NCI-H524 treated with DMSO at 0.1 percent for 48 hours (cell line): Measurements from ENCODE around the gene ANKFY1.
"Not testable (repeated sequence)": the region's sequence is repeated elsewhere in the genome, so short reads cannot be mapped to it uniquely, and the experiment has no call there.

Experiments used
- DNase-seq: peaks from one replicate; lab custom pipeline; 2025; lab: John Stamatoyannopoulos, UW

The ANKFY1 gene

DNA sequence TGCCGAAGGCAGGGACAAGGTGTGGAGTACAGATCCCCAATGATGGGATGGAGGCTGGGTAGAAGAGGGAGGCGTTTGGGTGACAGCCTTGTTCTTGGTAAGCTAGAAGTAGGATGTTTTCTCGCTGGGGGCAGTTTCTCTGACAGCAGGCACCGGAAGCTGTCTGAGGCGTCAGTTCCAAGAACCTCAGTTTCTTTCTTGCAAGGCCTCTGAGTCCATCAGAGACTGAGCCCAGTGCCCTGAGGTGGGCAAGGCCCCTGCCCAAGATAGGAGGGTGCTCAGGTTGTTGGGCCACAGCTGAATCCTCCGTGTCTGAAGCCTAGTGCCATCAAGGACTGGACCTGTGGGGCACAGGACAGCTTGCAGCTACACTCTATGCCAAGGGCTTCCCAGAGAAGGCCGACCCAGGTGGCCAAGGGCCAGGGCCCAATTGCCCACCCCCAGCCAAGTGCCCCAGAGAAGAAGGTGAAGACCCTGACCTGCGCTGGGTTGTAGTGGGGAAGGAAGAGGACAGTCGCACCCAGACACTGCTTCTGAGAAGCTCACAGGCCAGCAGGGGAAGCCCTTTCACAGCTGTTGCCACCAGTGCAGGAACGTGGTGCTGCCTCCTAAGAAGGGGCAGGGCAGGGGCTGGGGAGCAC is 107.7 kb downstream of the ANKFY1 start:
- DNase-seq, result no peak

DNA sequence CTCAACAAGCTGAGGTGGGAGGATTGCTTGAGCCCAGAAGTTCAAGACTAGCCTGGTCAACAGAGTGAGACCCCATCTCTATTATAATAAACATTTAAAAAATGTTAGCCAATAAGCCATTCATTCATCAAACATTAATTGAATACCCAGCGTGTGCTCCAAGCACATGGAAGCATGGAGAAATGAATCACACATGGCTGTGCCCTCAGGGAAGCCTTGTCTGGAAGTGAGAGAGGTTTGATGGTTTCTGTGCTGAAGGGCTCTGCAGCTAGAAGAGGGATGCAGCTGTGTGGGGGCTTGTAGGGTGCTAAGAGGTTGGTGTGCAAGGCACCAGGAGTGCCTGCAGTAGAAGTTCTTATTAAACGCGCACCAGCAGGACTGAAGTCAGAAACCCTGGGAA is 109.6 kb downstream of the ANKFY1 start:
- DNase-seq, result no peak

DNA sequence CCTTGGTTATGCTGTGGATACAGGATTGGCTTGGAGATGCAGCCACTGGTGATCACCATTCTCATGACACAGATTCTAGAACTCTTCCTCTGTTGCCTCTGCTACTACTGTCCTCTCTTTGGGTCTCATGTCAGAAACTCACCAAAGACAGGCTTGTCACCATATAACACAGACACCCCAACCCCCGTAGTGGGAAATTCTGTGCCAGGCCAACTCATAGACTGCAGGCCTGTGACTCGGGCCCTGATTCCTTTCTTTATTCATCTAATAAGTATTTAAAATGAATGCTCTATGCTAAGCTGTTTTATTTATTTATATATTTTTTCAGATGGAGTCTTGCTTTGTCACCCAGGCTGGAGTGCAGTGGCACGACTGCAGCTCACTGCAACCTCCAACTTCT is 111.3 kb downstream of the ANKFY1 start:
- no peak for DNase-seq

DNA sequence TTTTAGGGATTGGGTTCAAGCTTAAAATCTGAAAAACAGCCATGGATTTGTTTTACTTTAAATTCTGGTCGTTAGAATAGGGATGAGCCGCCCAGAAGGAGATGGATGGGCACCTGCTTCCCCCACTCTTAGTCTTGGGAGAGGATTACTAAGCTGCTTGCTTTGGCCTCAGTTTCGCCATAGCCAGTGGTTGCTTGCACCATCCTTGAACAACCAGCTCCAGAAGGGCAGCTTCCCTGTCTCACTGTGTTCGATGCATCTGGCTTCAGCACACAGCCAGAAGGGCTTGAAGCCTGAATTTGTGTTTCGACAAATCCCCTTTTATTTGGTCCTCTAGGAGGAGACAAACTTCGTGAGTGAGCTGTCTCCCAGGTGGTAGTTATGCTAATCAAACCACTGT is 113.7 kb downstream of the ANKFY1 start:
- no peak for DNase-seq

DNA sequence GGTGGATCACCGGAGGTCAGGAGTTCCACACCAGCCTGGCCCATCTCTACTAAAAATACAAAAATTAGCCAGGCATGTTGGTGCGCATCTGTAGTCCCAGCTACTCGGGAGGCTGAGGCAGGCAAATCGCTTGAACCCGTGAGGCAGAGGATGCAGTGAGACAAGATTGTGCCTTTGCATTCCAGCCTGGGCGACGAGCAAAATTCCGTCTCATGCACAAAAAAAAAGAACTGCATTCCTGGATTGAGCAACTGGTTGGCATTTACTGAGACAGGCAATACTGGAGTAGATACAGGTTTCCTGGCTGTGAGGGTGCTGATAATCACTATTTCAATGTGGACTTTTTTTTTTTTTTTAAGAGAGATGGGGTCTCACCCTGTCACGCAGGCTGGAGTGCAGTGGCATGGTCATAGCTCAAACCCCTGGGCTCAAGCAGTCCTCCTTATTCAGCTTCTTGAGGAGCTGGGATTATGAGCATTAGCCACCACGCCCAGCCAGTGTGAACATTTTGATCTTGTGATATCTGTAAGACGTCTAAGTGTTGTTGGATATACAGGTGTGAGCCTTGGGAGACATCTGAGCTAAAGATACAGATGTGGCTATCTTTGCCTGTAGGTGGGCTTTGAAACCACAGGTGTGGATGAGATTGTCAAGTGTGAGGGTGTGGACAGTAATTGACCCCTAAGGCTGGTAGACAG is 115.0 kb downstream of the ANKFY1 start:
- no peak for DNase-seq

DNA sequence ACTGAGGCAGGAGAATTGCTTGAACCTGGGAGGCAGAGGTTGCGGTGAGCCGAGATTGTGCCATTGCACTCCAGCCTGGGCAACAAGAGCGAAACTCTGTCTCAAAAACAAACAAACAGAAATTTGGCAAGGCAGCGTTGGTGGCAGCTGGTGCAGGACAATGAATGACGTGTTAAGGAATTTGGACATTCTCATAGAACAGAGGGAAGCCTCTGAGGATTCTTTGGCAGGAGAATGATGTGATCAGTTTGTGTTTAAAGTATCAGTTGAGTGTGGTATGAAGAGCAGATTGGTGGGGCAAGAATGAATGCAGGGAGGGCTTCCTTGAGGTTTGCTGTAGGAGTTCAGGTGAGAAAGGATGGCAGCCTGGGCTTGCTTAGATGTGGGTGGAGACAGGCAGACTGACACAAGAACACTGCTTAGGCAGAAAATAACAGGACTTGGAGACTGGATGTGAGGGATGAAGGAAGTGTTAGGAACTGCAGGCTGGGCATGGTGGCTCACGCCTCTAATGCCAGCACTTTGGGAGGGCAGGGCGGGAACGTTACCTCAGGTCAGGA is 115.9 kb downstream of the ANKFY1 start:
- DNase-seq, result no peak

DNA sequence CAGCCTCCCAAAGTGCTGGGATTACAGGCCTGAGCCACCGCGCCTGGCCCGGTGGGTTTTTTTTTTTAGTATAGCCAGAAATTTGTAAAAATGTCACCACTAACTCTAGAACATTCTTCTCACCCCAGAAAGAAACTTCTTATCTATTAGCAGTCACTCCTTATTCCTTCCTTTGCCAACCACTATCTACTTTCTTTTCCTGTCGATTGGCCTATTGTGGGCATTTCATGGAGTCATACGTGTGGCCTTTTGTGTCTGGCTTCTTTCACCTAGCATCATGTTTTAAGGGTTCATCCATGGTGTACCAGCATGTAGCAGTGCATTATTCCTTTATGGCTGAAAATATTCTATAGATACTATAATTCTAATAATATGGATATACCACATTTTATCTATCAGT is 117.1 kb downstream of the ANKFY1 start:
- DNase-seq, result no peak

DNA sequence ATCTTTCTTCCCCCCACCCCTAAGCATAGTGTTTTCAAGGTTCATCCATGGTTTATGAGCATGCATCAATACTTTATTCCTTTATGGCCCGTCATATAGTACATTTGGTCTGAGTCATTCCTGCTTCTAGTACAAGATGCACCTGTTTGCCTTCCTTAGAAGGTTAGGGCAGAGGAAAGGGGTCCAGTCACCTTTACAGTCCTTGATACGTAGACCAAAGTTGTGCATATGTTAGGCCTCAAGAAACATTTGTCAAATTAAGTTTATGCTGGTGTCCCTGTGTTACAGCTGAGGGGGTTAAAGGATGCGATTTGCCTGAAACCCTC is 119.4 kb downstream of the ANKFY1 start:
- no peak for DNase-seq

DNA sequence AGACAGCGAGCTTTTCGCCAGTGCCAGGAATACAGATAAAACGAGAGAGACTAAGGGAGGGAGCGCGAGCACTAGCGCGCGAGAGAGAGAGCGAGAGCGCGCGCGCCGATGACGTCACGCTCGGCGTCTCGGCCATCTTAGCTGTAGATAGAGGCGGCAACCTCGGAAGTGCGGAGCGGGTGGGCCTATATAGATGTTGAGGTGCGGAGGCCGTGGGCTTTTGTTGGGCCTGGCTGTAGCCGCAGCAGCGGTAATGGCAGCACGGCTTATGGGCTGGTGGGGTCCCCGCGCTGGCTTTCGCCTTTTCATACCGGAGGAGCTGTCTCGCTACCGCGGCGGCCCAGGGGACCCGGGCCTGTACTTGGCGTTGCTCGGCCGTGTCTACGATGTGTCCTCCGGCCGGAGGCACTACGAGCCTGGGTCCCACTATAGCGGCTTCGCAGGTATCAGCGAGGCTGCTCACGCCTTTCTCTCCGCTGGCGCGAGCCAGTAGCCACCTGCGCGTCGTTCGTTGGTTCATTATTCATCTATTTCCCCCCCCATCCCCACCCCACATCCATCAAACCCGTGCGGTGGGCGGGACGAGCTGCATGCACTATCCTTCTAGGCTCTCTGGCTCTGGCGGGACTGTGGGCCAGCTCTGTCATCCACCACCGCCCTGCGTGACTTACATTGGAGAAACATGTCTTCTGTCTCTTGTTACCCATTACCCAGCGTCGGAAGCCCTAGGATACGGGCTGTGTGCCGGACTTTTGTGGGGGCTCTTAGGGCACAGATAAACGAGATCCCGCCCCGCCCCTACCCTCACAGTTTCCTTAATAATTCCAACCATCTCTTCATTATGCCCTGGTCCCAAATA is 120.0 kb downstream of the ANKFY1 start:
- DNase-seq, result peak; percentile 68

DNA sequence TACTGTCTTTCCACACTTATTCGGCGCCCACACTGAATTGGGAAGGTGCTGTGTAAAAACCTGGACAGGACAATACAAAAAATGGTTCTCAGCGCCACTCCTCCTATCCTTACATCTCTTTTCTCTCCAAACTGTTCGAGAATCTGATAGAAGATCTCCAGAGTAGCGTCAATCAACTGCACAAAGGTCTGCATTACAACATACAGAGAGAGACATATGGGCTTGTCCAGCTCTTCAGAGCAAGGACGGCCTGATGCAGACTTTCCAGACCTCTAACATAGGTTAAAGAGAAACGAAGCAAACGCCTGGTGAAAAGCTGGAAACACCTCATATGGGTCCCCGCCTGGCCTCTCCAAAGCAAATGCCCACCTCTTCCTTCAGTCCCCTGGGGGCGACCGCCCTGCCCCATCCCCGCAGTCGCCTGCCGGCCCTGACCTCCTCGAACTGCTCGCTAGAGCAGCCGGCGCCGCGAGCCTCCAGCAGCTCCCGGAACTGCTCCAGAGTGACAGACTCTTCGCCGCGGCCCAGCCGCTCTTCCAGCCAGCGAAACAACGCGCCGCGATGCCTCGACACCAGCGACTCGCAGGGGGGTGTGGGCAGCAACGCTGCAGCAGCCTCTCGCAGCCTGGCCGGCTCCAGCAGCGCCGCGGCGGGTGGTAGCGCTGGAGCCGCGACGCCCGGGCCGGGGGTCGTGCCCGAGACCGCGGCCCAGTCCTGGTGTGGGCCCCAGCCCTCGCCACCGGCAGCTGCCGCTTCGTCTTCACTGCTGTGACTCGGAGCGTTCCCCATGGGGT is 121.5 kb downstream of the ANKFY1 start:
- no peak for DNase-seq

DNA sequence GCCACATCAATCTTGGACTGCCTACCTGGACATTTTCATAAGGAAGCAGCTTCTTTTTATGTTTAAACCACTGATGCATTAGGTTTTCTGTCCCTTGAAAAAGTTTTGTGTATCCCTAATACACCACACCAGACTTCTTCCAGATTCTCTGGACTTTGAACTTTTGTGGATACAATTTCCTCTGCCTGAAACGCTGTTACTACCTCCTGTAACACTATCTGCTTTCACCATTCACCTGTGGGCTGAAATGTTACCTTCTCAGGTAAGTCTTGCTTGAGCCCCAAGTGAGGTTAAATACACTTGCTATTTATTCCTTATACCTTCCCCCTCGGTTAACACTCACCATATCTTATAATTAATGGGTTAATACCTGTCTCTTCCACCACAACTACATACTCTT is 123.7 kb downstream of the ANKFY1 start:
- no peak for DNase-seq

DNA sequence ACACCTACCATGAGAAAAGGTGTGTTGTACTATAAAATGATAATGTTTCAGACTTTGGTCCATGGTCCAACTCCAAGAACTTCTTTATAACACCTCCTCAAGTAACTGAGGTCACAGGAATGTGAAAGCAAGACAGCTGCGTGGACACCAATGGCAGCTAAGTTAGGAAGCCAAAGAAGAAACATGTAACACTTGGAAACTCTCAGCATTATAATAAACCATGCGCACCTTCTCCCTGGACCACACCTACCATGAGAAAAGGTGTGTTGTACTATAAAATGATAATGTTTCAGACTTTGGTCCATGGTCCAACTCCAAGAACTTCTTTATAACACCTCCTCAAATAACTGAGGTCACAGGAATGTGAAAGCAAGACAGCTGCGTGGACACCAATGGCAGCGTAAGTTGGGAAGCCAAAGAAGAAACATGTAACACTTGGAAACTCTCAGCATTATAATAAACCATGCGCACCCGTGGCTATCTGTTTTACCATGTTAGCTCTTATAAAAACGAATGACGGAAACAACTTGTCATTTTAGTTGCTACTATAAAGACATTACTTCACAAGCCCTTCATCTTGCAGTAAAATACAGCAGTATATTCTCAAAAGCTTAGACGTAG is 124.8 kb downstream of the ANKFY1 start:
- not testable (repeated sequence) for DNase-seq

DNA sequence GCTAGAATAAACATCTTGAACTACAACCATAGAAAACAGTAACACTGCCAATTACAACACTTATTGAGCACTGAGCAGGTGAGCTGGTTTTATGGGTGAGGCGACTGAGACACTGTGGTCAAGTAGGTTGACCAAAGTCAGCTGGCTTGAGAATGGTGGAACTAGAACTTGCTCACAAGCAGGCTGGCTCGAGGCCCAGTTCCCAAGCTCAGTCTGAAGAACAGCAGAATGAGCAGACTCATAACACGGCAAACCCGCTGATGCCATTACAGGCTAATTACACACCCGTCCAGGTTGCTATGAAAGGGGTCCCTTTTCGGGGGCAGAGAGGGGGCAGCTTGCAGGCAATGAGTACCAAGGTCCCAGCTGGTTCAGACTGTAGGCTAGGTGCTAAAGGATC is 127.4 kb downstream of the ANKFY1 start:
- DNase-seq, result no peak

DNA sequence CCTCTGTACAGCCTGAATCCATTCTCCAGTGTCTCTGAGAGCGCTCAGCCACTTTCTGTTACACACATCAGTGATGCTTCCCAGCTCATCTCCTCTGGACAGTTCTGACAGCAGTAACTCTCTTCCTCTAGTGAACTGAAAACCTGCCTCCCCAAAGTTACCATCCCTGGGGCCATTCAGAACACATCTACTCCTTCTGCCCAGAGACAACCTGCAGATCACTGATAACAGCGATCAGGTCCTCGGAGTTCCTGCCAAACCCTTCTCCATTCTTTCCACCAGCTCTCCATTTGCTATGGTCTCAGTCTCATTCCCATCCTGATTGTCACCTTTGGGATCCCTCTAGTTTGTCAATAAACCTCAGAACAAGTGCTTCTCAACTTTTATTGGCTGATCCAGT is 128.3 kb downstream of the ANKFY1 start:
- no peak for DNase-seq

DNA sequence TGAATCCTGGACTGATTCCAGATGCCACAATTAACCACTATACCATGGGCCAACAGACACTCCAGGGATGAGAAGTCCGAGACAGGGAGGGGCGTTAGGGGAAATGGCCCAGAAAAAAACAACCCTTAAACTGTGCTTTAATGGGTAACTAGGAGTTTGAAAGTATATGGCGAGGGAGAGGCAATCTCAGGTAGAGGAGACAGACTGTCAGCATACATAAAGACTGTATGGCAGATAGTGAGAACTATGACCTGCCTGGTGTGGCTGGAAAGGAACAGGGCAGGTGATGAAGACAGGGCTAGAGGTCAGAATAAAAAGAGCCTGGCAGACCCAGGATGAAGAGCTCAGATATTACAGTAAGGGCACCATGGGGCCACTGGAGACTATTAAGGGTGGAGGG is 129.1 kb downstream of the ANKFY1 start:
- DNase-seq, result no peak

DNA sequence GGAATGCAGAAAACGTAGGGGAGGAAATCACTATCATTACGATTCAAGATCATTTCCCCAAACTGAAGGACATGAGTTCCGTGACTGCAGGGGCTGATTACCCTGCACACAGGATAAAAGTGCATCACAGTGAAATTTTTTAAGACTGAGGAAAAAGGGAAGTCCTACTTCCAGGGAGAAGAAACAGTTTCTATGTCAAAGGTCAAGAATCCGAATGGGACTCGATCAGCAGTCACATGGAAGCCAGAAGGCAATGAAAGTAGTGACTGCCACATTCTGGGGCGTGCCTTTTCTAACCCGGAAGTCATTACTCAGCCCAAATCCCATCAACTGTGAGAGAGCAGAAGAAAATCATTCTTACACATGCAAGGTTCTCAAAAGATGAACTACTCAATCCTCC is 133.1 kb downstream of the ANKFY1 start:
- no peak for DNase-seq

DNA sequence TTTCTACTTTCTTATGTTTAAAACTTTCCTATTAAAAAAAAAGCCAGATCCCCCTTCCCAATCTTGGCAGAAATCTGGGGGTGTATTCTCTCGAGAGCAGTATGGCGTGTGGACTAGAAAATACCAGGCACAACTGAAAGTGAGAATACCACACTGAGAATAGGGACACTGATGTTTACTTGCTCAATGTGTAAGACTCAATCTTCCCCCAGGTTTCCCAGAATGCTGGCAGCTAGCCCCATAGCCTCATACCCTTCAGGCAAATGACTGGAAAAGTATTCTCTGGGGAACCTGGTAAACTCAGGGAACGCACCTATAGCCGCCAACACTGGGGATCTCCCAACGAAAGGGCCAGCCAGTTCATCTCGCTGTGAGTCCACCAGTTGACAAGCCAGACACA is 136.2 kb downstream of the ANKFY1 start:
- DNase-seq, result no peak

DNA sequence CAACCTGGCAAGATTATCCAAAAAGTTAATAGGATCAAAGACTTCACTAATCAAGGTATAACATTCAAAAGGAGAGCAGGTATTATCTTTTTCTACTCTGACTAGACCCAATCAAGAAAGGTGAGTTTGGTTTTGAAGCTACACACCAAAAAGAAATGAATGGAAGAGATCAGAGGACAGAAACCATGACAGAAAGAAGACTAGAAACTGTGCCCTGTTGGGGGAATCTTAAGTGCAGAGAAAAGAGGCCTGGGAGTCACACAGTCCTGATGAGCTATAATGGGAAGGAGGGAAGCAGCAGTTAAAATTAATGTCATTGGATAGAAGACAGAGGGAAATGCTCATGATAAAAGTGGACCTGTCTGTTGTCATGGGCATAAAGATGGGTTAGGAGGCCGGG is 138.2 kb downstream of the ANKFY1 start:
- DNase-seq, result no peak

DNA sequence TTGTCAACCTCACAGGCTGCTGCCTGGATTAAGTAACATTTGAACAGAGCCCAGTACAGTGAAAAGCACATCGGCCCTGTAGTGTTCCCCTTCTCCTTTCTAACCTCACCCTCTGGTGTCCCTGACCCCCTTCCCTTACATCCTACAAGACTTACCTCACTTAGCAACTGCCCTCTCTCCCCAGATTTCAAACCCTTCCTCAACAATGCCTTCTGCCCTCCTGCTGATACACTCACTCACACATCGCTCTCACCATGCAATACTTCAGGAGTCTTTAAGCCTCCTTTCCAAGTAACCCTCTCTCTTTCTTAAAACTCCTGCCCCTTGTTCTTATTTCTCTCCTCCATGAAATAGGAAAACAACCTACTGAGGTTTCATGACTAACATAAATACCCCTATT is 138.8 kb downstream of the ANKFY1 start:
- DNase-seq, result no peak

DNA sequence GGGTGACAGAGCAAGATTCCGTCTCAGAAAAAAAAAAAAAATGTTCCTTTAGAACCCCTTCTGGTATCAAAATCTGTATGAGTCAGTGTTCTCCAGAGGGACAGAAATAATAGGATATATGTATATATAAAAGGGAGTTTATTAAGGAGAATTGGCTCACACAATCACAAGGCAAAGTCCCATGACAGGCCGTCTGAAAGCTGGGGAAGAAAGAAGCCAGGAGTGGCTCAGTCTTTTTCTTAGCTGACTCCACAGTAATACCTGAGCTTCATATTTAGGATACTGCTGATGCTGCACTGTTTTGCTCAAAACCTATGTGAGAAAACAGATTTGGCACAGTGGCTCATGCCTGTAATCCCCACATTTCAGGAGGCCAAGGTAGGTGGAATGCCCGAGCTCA is 143.4 kb downstream of the ANKFY1 start:
- DNase-seq, result no peak

DNA sequence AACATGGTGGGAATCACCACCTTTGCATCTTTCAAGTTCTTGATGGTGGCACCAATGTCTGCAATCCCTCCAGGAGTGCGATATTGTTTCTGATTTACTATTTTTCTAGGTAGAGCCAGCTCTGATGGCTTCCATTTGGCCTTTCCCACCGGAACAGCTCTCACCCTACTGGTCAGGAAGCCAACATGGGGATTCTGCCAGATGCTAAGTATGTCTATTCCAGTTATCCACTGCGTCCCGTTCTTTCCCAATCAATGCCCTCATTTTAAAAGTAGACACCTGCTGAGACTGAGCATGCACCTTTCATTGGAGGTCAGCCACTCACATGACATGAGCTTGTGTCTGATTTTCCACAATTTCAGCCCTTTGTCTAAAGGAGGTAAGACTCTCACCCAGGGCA is 144.5 kb downstream of the ANKFY1 start:
- DNase-seq, result no peak
